Stimulated activated CD4-positive, alpha-beta T cell treated with anti-CD3 and anti-CD28 coated beads, Interleukin-1b, Interleukin-23, amount 100 ng/mL, for 4 hours (primary cell): ENCODE results near the gene NUAK2.
"Not testable (repeated sequence)": the region's sequence is repeated elsewhere in the genome, so short reads cannot be mapped to it uniquely, and the experiment has no call there.

Experiments used
- DNase-seq, 2 donors: peaks; one replicate each; pipeline ENCODE4 v3.0.0-alpha.2; 2020; ENCODE audit warnings: low read depth in 2 of 2

The NUAK2 gene

GRCh38 chr1:205297546-205298177, 23.9 kb downstream of the NUAK2 start:
- DNase-seq = not testable (repeated sequence)

DNA sequence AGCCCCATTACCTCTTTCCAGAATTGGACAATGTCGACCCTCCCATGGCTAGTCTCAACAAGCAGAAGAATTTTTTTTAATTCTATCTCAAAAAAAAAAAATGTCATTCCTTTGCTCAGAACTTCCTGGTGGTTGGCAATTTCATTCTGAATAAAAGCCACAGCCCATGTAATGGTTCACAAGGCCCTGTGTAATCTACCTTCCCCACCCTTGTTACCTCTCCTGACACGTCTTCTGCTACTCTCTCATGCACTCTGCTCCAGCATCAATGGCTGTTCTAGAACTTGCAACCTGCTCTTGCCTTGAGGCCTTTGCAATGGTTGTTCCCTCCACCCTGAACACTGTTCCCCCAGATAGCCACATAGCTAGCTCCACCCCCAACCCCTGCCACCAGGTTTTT, 25.4 kb downstream of the NUAK2 start:
- no peak for DNase-seq

GRCh38 chr1:205294934-205295333, 26.6 kb downstream of the NUAK2 start:
- no peak for DNase-seq

DNA sequence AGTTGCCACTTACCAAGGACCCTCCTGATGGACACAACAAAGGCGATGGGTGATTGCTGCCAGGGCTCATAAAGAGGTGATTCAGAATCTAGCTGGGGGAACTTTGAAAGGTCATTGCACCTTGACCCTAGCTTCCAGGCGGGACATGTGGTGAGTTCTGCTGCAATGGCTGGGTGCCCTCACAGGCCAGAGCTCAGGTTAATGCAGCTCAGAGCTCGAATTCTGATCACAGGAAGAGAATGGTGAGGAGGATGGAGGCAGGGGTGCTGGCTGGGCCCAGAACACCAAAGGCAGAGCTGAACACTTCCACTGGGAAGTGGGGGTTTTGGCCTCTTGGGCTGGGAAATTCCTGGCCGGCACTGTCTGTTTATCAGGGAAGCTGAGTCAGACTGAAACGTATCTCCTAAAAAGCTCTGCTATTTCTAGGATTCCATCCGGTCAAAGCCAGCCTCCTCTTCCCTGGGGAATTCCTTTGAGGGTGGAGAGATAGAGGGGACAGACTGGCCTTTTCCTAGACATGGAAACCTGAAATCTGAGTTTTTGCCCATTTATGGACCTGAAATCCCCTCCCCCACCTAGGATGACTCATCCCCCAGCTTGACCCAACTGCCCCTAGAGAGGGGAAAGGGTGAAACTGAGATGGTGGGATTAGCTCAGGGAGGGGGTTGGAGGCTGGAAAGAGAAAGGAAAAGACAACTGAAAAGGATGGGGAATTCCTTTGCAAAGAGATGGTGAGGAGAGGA, 27.2 kb downstream of the NUAK2 start:
- DNase-seq = no peak

- DNase-seq = no peak
These were observed 28.0 kb downstream of the NUAK2 start for GRCh38 chr1:205293350-205294074.

GRCh38 chr1:205291596-205291995, 29.9 kb downstream of the NUAK2 start:
- DNase-seq = no peak

- DNase-seq = peak; percentile 28 to 57
These were observed 33.6 kb downstream of the NUAK2 start for GRCh38 chr1:205287767-205288559.

DNA sequence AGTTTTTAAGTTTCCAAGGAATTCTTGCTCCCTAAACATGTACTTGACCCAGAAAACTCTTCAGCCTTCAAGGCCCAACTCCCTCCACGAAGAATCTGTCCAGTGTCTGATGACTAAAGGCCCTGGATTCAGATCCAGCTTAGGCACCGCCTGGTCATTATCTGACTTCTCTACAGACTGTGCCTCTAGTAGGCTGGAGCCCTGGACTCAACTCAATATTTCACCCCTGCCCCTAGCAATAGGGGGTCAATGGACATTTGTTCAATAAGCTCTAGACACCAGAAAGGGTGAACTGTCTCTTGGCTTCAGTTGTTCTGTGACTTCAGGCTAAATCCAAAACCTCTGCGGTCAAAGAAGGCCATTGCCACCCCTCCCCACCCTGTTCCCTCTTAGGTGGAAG, 34.5 kb downstream of the NUAK2 start:
- DNase-seq = no peak

DNA sequence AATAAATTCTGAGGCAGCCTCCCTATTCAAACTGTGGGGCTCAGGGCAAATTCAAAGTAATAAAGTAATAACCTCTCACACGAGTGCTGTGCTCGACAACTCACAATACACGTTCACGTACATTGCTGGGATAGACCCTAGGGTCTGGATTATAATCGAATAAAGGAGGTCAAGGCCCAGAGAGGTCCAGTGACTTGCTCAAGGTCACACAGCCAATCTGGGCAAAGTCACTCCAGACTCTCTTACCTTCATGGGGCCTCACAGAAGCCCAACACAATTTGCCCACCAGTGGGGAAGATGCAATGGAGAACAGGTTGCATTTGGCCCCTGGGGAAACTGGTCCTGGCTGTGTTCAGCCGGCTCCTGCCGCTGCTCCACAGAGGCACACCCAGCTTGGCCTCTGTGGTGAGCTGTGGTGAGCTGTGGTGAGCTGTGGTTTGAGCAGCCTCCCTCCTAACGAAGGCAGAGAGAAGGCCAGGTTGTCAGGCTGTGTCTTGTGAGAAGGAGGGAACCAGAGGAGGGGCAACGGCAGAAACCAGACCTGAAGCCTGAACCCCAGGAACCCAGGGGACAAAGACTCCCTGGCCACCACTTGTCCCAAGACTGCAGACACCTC, 35.1 kb downstream of the NUAK2 start:
- peak in 1 of 2 donors; percentile 15 for DNase-seq

DNA sequence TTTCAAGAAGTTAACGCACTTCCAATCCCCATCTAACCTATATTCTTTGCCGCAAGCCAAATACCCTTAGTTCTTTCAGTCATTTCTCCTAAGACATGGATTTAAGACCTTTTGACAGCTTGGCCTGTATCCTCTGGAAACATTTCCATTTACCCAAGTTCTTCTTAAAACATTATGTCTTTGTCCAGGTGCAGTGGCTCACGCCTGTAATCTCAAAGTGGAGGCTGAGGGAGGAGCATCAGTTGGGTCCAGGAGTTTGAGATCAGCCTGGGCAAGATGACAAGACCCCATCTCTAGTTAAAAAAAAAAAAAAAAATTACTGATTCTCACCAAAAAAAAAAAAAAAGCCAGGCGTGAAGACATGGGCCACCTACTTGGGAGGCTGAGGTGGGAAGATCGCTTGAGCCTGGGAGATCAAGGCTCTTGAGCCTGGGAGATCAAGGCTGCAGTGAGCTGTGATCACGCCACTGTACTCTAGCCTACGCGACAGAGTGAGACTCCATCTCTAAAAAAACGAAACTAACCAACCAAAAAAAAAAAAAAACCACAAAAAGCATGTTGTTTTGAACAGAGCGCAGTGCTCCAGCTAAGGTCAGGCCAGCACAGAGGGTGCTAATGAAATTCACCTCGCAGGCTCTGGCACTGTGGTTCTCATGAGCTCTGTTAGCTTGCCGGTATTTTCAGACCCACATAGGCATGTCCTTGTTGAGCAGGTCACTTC, 36.0 kb downstream of the NUAK2 start:
- DNase-seq = peak; percentile 21 to 22

- DNase-seq = peak; percentile 44 to 63
These were observed 37.0 kb downstream of the NUAK2 start for GRCh38 chr1:205284420-205285144.

DNA sequence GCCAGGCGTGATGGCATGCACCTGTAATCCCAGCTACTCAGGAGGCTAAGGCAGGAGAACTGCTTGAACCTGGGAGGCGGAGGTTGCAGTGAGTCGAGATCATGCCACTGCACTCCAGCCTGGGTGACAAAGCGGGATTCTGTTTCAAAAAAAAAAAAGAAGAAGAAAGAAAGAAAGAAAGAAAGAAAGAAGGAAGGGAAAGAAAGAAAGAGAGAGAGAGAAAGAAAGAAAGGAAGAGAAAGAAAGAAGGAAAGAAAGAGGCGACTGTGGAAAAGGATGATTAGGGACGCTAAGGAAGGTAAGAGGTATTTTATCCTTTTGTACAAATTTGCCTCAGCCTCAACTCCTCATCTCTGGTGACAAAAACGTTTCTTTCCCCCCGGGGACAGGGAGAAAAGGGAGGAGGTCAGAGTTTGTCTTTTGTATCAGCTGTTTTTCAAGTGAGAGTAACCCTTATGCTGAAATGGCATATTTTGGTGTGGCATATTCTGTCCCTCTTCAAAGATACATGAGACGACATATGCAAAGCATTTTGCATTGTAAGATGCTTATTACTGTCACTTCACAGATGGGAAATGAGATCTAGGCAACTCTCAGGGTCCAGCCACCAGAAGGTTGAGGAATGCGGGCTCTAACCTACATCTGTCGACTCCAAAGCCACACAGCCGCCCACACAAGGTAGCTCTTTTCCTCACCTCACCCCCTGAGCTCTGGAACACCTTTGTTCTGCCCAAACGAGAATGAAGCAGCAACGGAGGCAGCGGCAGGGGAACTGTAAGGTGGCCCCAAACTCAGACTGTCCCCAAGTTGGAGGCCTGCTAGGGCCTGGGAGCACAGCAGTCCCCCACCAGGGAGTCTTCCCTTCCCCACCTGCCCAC, 38.0 kb downstream of the NUAK2 start:
- DNase-seq = no peak

DNA sequence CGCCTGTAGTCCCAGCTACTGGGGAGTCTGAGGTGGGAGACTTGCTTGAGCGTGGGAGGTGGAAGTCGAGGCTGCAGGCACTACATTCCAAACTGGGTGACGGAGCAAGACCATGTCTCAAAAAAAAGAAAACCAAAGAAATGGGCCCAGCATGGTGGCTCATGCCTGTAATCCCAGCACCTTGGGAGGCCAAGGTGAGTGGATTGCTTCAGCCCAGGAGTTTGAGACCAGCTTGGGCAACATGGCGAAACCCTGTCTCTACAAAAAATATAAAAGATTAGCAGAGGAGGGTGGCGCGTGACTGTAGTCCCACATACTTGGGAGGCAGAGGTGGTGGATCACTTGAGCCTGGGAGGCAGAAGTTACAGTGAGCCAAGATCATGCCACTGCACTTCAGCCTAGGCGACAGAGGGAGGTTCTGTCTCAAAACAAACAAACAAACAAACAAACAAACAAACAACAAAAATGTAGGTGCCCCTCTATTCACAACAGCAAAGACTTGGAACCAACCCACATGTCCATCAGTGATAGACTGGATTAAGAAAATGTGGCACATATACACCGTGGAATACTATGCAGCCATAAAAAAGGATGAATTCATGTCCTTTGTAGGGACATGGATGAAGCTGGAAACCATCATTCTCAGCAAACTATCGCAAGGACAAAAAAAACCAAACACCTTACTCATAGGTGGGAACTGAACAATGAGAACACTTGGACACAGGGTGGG, 40.7 kb downstream of the NUAK2 start:
- not testable (repeated sequence) for DNase-seq

DNA sequence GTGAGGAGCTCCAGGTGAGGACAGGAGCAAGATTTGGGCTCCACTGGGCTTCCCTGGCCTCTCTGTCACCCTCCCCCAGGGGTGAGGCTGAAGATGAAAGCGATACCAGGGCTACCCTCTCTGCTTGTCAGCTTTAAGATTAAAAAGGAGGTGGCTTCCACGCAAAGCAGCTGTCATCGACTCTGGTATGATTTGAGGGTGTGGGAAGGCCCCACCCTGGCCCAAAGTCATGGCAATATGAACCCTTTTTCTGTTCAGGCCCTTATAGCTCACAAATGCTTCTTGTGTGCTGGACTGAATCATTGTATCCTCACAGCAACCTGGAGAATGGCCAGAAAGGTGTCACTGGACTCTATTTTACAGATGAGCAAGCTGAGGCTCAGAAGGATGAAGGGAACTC, 41.6 kb downstream of the NUAK2 start:
- no peak for DNase-seq

DNA sequence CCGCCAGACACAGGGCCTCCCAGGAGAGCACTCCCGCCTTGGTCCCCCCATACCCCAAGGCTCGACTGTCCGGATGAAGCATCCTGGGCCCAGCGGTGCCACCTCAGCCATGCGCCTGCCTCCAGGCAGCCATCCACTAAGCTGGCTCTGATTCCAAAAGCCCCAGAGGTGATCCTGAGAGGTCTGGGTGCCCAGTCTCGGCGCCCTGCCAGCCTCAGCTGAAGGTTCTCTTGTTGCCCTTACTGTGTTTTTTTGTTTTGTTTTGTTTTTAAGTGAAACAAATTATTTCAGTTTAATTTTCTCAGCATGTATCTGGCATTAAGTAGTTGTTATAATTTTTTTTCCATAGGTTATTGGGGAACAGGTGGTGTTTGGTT, 44.9 kb downstream of the NUAK2 start:
- DNase-seq = no peak

DNA sequence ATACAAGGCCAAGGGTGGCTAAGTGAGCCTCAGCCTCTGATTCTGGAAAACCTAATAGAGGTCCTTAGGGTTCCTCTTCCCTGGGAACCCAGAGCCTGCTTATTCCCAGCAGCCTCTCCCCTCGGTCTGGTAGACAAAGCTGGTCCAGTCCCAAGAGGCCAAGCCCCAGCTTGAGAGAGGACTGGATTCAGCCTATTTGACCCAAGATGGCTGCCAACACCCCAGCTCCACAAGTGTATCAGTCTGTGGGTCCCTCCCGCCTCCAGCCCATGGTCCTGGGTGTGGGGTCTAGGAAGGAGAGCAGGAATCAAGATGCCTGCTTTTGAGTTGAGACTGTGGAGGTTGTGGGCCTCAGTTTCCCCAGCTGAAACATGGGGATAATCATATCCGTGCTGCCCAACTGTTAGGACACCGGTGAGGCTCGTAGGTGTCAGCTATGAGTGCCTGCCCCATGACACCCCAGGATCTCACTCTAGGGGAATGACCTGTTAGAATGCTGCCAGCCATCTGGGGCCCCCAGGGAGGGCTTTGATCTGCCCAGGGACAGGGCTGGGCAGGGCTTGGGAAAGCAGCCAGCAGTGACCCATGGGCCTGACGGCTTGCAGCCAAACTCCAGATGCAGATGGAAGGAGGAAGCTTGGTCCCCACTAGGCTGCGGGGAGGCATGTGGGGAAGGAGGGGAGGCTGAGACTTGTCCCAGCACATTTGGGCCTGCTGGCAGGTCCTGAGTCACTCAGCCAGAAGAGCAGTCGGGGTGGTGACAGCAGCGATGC, 45.4 kb downstream of the NUAK2 start:
- DNase-seq = no peak

DNA sequence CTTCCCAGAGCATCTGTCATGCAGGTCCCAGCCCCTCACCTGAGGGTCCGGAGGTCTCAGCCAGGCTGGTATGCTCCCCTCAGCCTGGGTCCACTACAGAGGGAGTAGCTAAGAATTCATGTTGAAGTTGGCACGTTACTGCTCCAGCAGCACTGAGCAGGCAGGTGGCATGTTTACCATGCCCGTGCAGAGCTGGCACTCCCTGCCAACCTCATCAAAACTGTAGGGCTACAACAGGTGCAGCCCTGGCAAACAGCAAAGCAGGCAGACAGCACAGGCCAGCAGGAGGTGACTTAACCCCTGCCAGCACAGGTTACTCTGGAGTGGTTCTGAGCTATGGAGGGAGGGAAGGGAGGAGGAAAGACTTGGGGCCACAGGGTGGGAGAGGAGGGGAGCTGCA, 46.4 kb downstream of the NUAK2 start:
- DNase-seq = no peak
